HG03460 (cell line): ENCODE results near the gene OR2V2.

ENCODE experiments used
- ATAC-seq: cut with Tn5 transposase; IDR thresholded peaks from one replicate; pipeline ENCODE4 v1.9.1; 2021; ENCODE audit not compliant: unreplicated experiment

The OR2V2 gene

DNA sequence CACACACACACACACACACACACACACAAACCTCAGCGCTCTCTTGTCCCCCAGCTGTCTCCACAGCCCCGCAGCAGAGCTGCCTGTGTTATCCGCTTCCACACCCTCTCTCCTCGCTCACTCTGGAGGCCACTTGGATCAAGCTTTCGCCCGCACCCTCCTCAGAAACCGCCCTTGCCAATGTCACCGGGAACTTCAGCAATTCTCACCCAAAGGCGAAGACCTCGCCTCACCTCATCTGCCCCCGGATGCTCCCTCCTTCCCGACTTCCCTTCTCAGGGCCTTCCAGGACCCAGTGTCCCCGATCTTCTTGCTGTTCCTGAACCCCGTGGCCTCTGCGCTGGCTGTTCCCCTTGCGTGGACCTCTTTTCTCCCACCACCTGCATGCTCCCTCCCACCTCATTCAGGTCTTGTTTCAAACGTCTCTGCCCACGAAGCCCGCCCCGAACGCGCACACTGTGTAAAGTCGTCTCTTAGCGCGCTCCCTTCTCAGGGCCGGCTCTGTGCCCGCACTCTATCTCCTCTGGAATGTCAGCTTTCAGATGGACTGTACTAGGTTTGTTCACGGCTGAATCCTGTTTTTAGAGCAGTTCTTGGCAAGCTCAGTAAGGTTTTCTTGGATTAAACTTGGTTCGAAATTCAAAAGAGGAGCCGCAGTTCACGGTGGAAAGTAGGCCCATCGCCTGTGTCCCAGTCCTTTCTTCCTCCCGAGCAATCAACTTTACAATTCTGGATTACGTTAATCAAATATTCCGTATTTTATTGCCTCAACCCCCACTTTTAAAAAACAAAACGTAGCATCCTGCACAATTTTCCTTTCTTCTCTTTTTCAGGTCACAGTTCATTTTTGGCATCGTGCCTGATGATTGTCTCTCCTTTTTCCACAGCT is 58.6 kb downstream of the OR2V2 start:
- ATAC-seq: no peak

DNA sequence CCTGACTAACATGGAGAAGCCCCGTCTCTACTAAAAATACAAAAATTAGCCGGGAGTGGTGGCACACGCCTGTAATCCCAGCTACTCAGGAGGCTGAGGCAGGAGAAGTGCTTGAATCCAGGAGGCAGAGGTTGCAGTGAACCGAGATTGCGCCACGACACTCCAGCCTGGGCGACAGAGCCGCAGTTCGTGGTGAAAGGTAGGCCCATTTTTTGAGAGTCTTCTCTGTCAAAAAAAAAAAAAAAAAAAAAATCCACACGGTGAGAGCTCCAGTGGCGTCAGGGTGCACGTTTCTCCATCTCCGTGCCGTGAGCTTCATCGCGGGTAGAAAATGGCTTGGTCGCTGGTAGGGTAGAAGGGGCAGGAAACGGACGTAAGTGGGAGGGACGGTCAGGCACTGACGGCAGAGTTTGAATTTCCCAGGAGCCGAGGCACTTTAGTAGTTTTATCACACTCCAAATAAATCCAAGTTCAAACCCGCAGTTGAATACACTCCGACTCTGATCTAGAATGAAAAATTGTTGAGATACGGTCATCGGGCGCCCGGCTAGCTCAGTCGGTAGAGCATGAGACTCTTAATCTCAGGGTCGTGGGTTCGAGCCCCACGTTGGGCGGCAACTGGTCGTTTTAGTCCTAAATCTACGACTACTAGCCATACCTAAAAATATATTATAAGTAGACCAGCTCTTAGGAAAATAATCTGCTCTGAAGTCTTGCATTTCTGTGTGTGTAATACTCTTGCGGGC is 60.0 kb downstream of the OR2V2 start:
- no peak for ATAC-seq

DNA sequence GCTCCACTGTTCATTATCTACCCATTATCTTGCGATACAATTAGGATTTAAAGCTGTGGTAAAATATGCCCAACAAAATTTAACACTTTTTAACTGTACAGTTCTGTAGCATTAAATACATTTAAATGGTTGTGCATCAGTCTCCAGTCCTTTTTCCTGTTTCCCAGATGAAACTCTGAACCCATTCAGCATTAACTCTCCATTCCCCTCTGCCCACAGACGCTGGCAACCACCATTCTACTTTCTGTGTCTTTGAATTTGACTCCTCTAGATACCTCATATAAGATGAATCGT is 60.5 kb downstream of the OR2V2 start:
- ATAC-seq: no peak
